Left lung (tissue), 10 donors: ENCODE measurements around the gene KRTAP5-9. TPM values are rescaled to one million over a fixed set of nuclear protein-coding genes. Genes with fewer than 3 reads are reported as not detected.

Experiments used
- ATAC-seq: fragments of 200-7000 bp; cut with Tn5 transposase; one replicate; pipeline ENCODE4 v1.9.1; 2020; ENCODE audit warnings: moderate library complexity
- DNase-seq, 4 donors: peaks; one replicate each; pipeline ENCODE4 v3.0.0-alpha.2; 2013 to 2020
- H3K27ac ChIP-seq, 2 donors: fragments of 200-600 bp; sonication (generic) in 1 of 2; one replicate each; pipeline versions ENCODE4 v1.5.0 to v1.8.0; 2020 to 2021
- H3K27me3 ChIP-seq, 2 donors: fragments of 200-600 bp; sonication (generic) in 1 of 2; one replicate each; pipeline versions ENCODE4 v1.5.0 to v1.8.0; 2020 to 2021
- H3K36me3 ChIP-seq, 2 donors: fragments of 200-600 bp; sonication (generic) in 1 of 2; one replicate each; pipeline versions ENCODE4 v1.5.0 to v1.8.0; 2020 to 2021
- H3K4me1 ChIP-seq, 2 donors: fragments of 200-600 bp; one replicate each; pipeline ENCODE4 v1.8.0; 2021
- H3K4me3 ChIP-seq, 2 donors: fragments of 200-600 bp; sonication (generic) in 1 of 2; one replicate each; pipeline versions ENCODE4 v1.5.0 to v1.8.0; 2020 to 2021; ENCODE audit warnings: mild to moderate bottlenecking in 1 of 2
- H3K9me3 ChIP-seq, 2 donors: fragments of 200-600 bp; sonication (generic) in 1 of 2; one replicate each; pipeline versions ENCODE4 v1.5.0 to v1.8.0; 2020 to 2021
- CTCF ChIP-seq, 2 donors: fragments of 200-600 bp; sonication (generic) in 1 of 2; IDR thresholded peaks; one replicate each; pipeline versions ENCODE4 v1.5.0 to v1.8.0; 2021; ENCODE audit warnings: antibody characterized with exemption in 2 of 2
- intact Hi-C, 2 donors: fragments of 100-400 bp; cut with DNase I; formaldehyde crosslinking; loops; one replicate each; pipeline versions ENCODE4 v1.11.2 to v1.14.2; 2022
- polyA plus RNA-seq, 6 donors: library from polyadenylated mRNA; unstranded; fragments of 120-200 nt; gene quantifications; one replicate each; pipeline ENCODE4 v1.2.1, GENCODE V29; 2013; ENCODE audit not compliant: insufficient read length in 6 of 6
- total RNA-seq, 2 donors: library from RNA; stranded (reverse); fragmentation: NEBNext Ultra II Directional; extraction: Animal tissue kit (Norgen Biotek cat#: 25700); gene quantifications; one replicate each; pipeline ENCODE4 v1.2.1, GENCODE V29; 2021
- donor health status: DM: no; HTN: yes; CAD: no.
- donor health status: DM: no; HTN: no; CAD: no.

Gene KRTAP5-9
- total and polyA plus RNA-seq, 8 donors: 0.20 to 0.52 (median 0.34) TPM

- no peak for TF ChIP-seq CTCF (IDR thresholded peaks at IDR 0.05)
- Histone ChIP-seq H3K27ac (no peak overlapping the region), H3K36me3 (peaks cover 0 to 90% of the 10 kb centered on the region in 2 donors), H3K4me3 (no peak overlapping the region), H3K4me1 (peaks cover 0 to 6% of the 10 kb centered on the region in 2 donors), H3K27me3 (no peaks in the 10 kb centered on the region), H3K9me3 (no peaks in the 10 kb centered on the region)
- intact Hi-C loops: no loop called here
- ATAC-seq (no peak), DNase-seq (no peak)
Measured at GRCh38 chr11:71501071-71501985, 46.9 kb upstream of the KRTAP5-9 start.

GRCh38 chr11:71502026-71502425 is 46.2 kb upstream of the KRTAP5-9 start:
- intact Hi-C loops: no loop called here
- no peak overlapping the region for H3K27ac ChIP-seq
- H3K4me3 ChIP-seq: no peak overlapping the region
- no peaks in the 10 kb centered on the region for H3K27me3 ChIP-seq
- peaks cover 0 to 90% of the 10 kb centered on the region in 2 donors for H3K36me3 ChIP-seq
- ATAC-seq: no peak
- DNase-seq: no peak
- peaks cover 0 to under 1% of the 10 kb centered on the region in 2 donors for H3K9me3 ChIP-seq
- TF ChIP-seq CTCF (IDR thresholded peaks at IDR 0.05): no peak
- H3K4me1 ChIP-seq: peaks cover 0 to 6% of the 10 kb centered on the region in 2 donors

- no peak overlapping the region for H3K4me3 ChIP-seq
- ATAC-seq (no peak), DNase-seq (no peak)
- peaks cover 0 to 83% of the 10 kb centered on the region in 2 donors for H3K36me3 ChIP-seq
- peak overlapping the region in 1 of 2 donors; percentile 33 for H3K27ac ChIP-seq
- H3K27me3 ChIP-seq: no peaks in the 10 kb centered on the region
- intact Hi-C loops: no loop called here
- TF ChIP-seq CTCF (IDR thresholded peaks at IDR 0.05): no peak
- peaks cover 0 to 6% of the 10 kb centered on the region in 2 donors for H3K9me3 ChIP-seq
- peaks cover 0 to 6% of the 10 kb centered on the region in 2 donors for H3K4me1 ChIP-seq
Measured at GRCh38 chr11:71502871-71503435, 45.3 kb upstream of the KRTAP5-9 start.

- H3K27ac ChIP-seq: peak overlapping the region in 1 of 2 donors; percentile 64
Measured at GRCh38 chr11:71504531-71504930, 43.7 kb upstream of the KRTAP5-9 start.

More at GRCh38 chr11:71504531-71504930, 43.7 kb upstream of the KRTAP5-9 start:
- no peak for ATAC-seq
- peaks cover 0 to 6% of the 10 kb centered on the region in 2 donors for H3K4me1 ChIP-seq
- peaks cover 0 to 11% of the 10 kb centered on the region in 2 donors for H3K9me3 ChIP-seq
- H3K27me3 ChIP-seq: no peaks in the 10 kb centered on the region
- peak in 1 of 4 donors; percentile 31 for DNase-seq
- H3K36me3 ChIP-seq: peaks cover 0 to 67% of the 10 kb centered on the region in 2 donors
- H3K4me3 ChIP-seq: no peak overlapping the region
- intact Hi-C loops: no loop called here
- TF ChIP-seq CTCF (IDR thresholded peaks at IDR 0.05): no peak
